CD4-positive, alpha-beta T cell treated with Interferon gamma for 1 hour (primary cell): ENCODE measurements around the gene TNFRSF4.
"Not testable (repeated sequence)": the region's sequence is repeated elsewhere in the genome, so short reads cannot be mapped to it uniquely, and the experiment has no call there.

Experiments used
- DNase-seq: peaks from one replicate; pipeline ENCODE4 v3.0.0-alpha.2; 2020

Gene TNFRSF4

DNA sequence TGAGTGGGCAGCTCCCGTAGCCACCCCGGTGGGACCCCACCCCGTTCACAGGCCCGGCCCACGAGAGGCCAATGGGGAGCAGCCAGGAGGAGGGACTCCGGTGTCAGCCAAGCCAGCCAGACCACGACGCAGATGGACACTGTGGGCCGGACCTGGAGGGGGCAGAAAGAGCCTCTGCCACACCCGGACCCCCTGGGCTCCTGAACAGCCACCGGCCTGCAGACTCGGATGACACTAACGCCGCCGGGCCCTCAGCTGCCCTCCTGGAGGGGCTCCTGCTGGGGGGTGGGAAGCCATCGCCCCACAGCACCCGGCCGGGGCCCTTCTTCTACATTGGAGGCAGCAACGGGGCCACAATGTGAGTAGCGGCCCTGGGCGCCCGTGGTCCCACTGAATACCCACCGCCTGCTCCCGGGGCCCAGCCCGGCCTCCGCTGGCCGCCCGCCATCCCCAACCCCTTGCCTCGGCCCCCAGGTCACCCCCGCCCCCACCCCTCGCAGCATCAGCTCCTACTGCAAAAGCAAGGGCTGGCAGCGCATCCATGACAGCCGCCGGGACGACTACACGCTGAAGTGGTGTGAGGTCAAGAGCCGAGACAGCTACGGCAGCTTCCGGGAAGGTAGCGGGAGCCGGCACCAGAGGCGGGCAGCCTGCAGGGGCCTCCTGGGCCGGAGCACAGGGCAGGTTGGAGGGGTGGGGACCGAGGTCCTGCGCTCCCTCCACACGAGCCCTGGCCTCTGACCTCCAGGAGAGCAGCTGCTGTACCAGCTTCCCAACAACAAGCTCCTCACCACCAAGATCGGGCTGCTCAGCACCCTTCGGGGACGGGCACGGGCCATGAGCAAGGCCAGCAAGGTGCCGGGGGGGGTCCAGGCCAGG, 33.7 kb downstream of the TNFRSF4 start:
- DNase-seq = no peak

DNA sequence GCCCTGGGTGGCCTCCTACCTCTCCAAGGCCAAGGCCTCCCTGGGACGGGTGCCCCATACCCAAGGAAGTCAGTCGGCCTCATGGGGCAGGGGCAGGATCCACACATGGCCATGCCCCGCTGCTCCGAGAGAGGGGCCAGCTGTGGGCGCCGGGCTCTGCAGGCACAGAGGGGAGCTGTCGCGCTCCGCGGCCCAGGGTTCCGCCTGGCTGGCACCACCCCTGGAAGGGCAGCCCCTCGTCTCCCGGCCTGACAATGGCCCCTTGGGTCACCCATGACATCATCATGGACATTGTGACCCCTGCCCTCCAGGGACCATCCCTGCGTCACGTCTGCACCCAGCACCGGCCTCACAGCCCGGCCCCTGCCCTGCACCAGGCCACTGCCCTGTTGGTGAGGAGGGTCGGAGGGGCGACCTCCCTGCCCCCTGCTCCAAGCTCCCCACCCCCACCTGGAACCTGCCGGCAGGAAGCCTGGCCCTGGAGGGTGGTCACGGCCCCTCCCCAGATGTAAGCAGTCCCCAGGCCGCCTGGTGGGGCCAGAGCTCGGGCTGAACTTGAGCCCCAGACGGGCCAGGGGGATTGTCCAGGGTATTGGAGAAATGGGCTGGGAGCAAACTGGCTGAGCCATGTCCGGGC, 34.5 kb downstream of the TNFRSF4 start:
- no peak for DNase-seq

DNA sequence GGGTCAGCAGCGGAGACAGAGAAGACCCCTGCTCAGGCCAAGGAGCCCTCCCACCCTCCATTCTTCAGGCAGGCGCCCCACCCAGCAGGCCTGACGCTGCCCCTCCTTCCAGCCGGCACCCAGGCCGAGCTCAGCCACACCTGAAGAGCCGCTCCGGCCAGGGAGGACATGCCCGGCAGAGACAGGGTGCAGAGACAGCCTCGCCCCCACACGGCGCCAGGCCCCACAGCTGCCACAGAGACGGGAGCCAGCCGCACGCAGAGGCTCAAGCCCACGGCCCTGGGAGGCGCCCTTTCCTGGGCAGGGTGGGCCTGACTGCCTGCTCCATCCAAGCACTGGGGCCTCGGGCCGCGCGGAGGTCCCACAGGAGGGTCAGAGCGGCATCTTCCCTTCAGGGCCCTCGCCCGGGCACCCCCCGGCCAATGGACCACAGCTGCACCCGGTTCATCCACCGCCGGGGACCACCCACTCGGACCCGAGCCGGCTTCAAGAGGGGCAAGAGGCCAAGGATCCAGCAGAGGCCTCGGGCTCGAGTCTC, 35.1 kb downstream of the TNFRSF4 start:
- DNase-seq = no peak

DNA sequence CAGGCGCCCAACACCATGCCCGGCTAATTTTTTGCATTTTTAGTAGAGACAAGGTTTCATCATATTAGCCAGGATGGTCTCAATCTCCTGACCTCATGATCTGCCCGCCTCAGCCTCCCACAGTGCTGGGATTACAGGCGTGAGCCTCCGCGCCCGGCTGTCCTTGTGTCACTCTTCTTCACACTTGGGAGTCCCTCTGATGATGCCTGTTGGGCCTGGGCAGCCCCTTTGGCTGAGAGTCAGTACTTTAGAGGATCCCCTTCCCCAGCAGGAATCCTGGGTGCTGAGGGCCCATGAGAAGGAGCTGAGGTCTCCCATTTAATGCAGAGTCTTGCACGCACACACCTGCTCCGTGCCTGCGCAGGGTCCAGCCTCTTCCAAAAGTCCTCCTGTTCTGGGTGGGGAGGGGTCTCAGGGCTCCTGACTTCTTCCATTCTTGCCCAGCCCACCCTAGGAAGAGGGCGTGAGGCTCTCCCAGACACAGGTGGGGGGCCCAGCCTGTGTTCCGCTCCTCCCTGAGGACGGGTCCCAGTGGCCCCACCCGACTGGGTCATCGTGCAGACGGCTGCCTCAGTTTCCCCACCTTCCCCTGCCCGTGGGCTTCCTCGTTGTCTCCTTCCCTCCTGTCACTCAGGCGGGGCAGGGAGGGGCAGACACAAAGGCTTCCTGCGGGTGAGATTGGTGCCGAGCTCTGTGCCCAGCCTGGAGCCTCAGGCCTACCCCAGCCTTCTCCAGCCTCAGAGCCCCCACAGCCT, 36.3 kb downstream of the TNFRSF4 start:
- no peak for DNase-seq

DNA sequence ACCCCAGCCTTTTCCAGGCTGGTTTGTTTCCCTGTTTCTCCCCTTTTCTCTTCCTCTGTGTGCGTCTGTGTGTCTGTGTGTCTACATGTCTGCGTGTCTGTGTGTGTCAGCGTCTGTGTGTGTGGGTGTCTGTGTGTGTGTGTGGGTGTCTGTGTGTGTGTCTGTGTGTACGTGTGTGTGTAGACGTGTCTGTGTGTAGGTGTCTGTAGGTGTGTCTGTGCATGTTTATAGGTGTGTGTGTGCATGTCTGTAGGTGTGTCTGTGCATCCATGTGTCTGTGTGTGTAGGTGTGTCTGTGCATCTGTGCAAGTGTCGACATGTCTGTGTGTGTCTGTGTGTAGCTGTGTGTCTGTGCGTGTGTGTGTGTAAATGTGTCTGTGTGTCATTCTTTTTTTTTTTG, 37.0 kb downstream of the TNFRSF4 start:
- DNase-seq = no peak

DNA sequence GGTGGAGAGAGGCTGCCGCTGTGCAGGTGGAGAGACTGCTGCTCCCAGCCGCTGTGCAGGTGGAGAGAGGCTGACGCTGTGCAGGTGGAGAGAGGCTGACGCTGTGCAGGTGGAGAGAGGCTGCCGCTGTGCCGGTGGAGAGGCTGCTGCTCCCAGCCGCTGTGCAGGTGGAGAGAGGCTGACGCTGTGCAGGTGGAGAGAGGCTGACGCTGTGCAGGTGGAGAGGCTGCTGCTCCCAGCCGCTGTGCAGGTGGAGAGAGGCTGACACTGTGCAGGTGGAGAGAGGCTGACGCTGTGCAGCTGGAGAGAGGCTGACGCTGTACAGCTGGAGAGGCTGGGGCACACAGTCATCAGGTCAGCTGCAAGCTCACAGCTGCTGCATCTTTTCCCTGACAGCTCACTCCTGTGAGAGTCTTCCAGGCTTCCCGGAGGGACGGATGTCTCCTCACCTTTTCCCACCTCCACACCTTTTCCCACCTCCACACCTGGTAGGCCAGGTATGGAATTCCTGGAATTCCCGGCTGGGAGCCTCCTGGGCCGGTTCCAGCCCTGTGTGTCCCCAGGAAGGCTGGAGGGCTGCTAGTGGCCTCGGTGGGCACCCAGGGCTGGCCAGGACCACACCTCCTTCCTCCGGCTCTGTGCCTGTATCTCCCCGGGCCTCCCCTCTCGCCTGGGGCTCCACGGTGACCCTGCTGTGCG, 37.7 kb downstream of the TNFRSF4 start:
- not testable (repeated sequence) for DNase-seq

DNA sequence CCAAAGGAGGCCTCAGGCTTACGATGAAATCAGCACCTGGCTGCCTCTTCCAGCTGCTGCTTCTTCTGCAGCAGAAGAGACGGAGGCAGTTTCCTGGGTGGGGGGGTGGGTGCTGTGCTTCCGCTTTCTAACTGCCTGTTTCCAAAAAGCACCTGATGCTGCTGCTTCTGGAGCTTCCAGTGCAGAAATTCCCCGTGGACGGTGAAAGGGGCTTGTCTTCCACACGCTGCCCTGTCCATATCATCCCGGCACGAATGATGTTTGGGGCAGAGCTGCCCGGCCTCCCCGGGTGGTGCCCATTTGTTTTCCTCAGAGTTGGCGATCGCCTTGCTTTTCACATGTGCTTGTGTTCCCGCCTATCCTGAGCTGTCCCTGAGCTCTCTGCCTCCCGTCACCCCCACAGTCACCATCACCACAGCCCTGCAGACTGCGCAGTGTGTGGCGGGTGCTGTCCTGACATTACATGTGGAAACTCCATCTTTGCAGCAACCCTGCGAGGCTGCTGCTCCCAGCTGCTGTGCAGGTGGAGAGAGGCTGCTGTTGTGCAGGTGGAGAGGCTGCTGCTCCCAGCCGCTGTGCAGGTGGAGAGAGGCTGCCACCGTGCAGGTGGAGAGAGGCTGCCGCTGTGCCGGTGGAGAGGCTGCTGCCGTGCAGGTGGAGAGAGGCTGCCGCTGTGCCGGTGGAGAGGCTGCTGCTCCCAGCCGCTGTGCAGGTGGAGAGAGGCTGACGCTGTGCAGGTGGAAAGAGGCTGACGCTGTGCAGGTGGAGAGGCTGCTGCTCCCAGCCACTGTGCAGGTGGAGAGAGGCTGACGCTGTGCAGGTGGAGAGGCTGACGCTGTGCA, 38.5 kb downstream of the TNFRSF4 start:
- no peak for DNase-seq

DNA sequence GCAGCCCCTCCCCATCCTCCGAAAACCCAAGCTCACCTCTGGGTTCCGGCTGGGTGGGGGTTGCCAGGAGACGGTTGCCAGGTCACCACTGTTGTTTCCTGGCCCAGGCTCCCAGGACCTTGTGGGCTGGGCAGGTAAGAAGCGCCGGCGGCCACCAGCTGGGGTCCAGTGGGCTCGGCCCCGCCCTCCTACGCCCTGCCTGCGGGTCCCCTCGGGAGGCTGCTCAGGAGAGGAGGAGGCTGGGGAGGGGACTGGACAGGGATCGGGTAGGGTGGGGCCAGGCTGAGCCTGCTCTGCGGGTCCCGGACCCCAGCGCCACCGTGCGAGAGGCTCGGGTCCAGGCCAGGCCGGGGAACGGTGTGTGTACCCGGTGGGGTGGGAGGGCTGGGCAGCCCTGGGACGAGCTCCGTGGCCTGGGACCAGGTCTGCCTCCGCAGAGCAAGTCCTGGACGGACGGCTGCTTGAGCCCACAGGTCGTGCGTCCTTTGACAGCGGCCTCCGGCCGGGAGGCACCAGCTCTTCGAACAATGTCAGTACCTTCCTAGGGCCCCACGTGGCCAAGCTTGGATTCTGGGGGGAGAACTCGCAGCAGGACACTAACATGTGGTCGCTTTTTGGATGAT, 40.0 kb downstream of the TNFRSF4 start, which contains the start of gene TTLL10:
TSS of gene TTLL10 (plus strand) at position 88 of the 623 bp plus-strand sequence. CDS start 5,336 bp downstream, outside the sequence.
- DNase-seq = peak; percentile 67

DNA sequence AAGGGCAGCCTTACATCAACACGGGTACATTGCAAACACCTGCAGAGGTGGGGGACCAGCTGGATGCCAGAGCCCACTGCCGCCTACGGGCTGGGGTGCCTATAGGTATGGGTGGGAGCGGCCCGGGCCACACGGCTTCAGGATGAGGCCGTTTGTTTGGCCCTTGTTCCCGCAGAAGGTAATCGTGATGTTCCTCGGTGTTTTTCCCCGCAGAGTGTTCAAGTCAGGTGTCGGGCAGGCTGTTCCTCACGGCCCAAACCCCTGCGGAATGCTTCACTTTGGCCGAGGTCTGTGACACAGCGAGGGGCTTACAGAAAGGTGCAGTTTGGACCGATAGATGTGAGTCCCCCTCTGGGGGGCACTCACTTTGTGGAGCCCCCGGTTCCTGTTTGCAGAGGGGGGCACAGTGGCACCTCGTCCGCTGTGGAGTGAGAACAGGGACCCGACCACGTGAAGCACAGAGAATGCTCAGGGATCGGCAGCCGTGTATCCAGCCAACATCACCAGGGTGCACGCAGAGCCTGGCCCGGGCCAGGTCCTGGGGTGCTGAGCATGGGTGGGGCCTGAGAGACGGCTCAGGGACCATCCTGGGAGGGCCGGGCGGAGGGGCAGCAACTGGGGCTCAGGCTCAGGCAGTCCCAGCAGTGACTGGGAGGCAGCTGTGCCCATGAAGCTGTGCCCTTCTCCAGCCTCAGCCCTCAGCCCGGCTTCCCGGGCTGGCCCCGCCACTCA, 40.7 kb downstream of the TNFRSF4 start:
- no peak for DNase-seq

DNA sequence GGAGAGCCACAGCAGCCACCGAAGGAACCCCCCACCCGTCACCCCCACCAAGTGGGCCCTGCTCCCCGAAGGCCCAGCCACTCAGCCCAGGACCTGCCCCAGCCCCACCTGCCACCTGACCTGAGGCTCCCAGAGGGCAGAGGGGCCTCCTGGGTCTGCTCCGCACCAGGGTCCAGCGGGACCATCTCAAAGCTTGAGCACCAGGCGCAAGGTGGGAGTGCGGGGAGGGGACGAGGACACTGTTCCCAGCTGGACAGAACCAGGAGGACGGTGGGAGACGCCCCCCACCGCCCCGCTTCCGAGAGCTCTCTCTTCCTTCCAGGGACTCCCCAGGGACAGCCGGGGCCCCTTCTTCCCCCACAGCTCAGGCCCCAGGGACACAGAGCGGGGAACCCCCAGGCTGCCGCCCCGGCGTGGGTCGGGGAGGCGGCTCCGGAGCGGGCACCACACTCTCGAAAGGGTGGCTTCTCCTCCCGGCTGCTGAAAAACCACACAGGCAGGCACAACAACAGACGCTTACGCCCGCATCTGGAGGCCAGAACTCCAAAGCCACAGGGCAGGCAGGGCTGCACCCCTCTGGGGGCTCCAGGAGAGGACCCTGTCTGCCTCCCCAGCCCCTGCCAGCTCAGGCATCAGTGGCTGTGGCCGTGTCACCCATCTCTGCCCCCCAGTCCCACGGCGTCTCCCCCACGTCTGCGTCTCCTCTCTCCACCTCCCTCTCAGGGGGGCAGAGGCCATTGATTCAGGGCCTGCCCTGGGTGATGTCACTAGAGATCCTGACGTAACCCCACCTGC, 42.2 kb downstream of the TNFRSF4 start:
- peak; percentile 74 for DNase-seq

DNA sequence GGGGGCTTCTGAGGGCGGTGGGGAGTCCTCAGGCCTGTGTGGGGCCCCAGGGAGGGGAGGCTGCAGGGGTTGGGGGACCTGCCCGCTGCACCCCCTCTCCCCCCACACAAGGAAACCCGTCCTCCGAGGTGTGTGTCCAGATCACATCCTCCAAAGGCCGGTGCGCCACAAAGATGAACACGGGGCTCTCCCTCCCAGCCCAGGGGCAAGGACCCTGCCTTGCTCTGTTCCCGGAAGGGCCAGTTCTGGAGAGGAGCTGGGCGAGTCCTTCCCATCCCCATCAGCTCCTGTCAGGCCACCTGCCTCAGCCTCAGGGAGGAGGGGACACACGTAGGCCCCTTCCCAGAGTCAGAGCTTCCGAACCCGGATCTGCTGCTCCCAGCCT, 42.8 kb downstream of the TNFRSF4 start:
- DNase-seq = no peak

DNA sequence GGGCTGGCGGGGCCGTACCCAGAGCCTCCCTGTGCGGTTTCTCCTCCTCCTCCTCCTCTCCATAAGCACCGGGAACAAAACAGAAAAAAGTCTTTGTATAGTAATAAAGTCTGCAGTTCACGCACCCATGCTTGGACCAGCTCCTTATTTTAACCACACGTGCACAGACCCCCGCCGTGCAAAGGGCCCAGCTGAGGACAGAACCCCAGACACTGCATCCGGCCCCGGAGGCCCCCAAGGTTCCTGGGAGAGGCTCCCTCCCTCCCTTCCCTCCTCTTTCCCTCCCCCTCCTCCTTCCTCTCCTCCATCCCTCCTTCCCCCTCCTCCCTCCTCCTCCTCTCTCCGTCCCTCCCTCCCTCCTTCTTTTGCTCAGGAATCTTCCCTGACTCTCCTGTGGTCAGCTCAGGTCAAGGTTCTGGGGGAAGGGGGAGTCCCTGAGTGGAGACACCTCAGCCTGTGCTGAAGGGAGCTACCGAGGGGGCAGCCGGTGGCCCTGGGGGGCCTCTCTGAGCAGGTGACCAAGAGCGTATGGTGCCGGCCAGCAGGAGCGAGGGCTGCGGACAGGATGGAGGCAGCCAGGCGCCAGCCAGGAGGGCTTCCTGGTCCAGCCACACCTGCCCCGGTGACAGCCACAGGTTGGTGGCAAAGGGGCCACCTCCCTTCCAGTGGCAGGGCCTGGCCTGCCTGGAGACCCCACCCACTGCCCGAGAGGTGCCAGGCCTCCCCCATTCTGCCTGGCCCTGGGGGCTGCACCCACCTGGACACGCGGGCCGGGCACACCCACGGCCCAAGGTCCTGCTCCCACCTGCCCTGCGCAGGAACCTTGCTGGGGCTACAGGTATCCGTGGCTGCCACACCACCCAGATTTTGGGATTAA, 43.5 kb downstream of the TNFRSF4 start:
- DNase-seq = no peak

DNA sequence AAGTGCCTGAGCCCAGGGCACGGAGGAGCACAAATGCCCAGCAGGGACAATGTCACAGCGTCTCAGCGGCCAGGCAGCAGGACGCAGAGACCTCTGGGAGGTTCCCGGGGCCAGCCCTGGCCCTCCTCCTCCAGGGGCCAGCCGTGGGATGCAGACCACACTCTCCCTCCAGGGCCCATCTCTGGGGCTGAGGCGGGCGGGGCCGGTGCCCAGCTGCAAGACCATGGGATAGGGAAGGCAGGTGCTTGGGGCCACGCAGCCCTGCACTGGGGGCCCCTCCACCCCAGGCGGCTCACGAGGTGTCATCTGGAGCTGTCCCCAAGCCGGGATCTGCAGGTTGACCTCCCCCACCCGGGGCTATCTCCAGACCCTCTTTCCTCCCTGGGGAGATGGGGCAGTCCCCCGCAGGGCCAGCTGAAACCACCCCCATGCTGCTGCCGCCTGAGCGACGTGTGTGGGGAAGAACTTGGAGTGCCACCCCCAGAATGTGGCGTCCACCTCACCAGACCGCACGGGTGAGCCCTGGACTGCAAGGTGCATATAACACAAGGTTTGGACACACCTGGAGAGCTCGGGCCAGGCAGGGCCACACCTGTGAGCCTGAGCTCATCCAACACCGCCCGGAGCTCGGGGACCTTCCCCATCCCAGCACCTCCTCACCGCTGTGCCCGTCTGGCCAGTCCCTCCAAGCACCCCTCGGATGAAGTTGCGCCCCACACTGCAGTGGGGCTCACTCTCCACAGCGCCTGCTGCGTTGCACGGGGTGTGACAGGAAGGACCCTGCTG, 44.3 kb downstream of the TNFRSF4 start:
- no peak for DNase-seq

DNA sequence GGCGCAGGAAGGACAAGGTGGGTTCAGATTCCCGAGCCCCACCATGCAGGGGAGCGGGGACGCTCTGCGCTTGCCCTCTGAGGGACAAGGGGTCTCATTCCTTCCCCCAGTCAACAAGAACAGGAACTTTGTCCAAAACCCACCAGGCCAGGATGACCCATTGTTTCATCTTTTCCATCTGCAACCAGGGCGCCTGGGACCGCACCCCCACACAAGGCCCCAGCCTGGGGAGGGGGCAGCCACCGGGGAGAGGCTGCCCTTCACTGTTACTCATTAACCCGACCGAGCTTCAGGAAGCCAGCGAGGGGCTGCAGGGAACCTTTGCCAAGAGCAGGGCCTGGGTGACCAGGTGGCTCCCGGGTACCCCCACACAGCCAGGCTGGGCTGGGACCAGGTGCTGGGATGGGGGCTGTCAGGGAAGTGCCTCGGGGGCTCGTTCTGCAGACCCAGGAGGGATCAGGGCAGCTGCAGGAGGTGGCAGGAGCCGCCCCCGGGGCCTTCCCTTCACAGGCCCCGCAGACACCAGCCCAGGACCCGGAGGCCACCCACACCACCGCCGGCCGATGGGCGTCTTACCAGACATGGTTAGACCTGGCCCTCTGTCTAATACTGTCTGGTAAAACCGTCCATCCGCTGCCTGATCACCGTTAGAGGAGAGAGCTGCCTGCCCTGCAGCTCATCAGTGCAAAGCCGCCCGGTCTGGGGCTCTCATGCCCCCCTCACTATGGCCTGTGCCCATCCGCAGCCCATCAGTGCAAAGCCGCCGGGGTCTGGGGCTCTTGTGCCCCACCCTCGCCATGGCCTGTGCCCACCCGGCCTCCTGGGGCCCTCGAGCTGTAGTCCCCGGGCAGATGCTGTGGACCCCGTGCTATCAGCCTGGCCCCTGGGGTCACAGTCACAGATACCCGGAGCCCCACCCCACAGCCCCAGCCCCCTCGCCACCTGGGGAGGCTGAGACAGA, 45.2 kb downstream of the TNFRSF4 start:
- no peak for DNase-seq

DNA sequence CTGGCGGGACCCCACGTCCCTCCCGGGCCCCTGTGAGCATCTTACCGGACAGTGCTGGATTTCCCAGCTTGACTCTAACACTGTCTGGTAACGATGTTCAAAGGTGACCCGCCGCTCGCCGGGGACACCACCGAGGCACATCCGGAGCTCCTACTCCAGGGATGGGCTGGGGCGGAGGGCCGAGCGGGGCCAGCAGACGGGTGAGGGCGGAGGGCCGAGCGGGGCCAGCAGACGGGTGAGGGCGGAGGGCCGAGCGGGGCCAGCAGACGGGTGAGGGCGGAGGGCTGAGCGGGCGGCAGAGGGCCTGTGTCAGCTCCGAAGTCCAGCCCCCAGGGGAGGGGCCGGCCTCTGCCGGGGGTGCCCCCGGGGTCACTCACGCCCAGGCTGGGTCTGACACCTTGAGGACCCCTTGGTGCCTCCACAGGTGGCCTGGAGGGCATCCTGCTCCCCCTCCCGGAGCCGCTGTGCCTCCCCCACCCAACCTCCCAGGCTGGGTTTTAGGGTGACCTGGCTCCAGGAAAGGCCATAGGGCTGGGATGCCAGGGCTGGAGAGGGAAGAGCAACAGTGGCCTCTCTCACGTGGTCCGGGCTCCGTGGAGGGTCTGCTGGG, 46.0 kb downstream of the TNFRSF4 start:
- DNase-seq = no peak

DNA sequence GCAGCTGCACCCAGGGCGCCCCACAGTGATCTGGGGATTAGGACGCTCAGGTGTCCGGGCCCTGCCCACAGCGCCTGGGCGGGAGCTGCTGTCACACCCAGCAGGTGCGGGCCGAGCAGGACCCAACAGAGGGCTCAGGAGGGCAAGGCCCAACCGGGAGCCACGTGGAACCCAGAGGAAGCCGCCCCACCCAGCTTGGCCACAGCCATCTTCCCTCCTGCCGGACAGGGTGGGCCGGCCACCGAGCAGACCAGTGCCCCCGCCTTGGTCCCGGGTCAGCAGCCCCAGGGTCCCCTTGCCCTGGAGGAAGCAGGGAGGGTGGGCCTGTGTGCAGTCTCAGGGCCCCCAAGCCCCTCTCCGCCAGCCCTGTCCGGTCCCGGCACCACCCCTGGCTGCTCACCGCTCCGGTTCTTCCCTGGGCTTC, 46.5 kb downstream of the TNFRSF4 start:
- no peak for DNase-seq
